HepG2 (cell line): ENCODE measurements around the gene SAP30. TPM values are rescaled to one million over a fixed set of nuclear protein-coding genes. Genes with fewer than 3 reads are reported as not detected.

Experiments
- AGO2 ChIP-seq: fragments of 200-400 bp; formaldehyde crosslinking; optimal IDR thresholded peaks from 2 replicates; pipeline ENCODE3; 2017; ENCODE audit warnings: mild to moderate bottlenecking, low read depth, low read length, moderate library complexity
- CAMTA2 ChIP-seq: sonication (generic); formaldehyde crosslinking; IDR thresholded peaks from 2 replicates; pipeline ENCODE4 v1.4.0; 2020; ENCODE audit warnings: mild to moderate bottlenecking, missing genetic modification reagents, borderline replicate concordance
- JARID2 ChIP-seq: sonication (generic); formaldehyde crosslinking; IDR thresholded peaks from 2 replicates; pipeline ENCODE4 v1.8.1; 2023; ENCODE audit warnings: missing genetic modification reagents, inconsistent platforms; ENCODE audit not compliant: insufficient replicate concordance
- KDM5A ChIP-seq: fragments of 200-600 bp; sonication (generic); IDR thresholded peaks from 2 replicates; pipeline ENCODE4 v1.7.0; 2018; ENCODE audit warnings: antibody characterized with exemption, mild to moderate bottlenecking, low read length, borderline replicate concordance
- PCBP1 ChIP-seq: fragments of 200-400 bp; formaldehyde crosslinking; IDR thresholded peaks from 2 replicates; pipeline ENCODE4 v1.6.1; 2017; ENCODE audit warnings: mild to moderate bottlenecking, low read depth, low read length, borderline replicate concordance
- RAD21 ChIP-seq: fragments of 450-650 bp; formaldehyde crosslinking; IDR thresholded peaks from 2 replicates; pipeline ENCODE4 v1.5.0; 2020; ENCODE audit warnings: mild to moderate bottlenecking
- RBAK ChIP-seq: sonication (generic); formaldehyde crosslinking; IDR thresholded peaks from 2 replicates; pipeline ENCODE4 v1.5.1; 2020; ENCODE audit warnings: mild to moderate bottlenecking, missing genetic modification reagents
- THYN1 ChIP-seq: sonication (generic); formaldehyde crosslinking; IDR thresholded peaks from 2 replicates; pipeline ENCODE4 v1.8.1; 2023; ENCODE audit warnings: low read depth, mild to moderate bottlenecking, moderate library complexity, missing genetic modification reagents, borderline replicate concordance
- YEATS2 ChIP-seq: sonication (generic); formaldehyde crosslinking; IDR thresholded peaks from 2 replicates; pipeline ENCODE4 v1.4.0; 2020; ENCODE audit warnings: missing genetic modification reagents, borderline replicate concordance
- ZMAT3 ChIP-seq: sonication (generic); formaldehyde crosslinking; conservative IDR thresholded peaks from 2 replicates; pipeline ENCODE4 v1.7.0; 2021; ENCODE audit warnings: missing genetic modification reagents
- ZNF567 ChIP-seq: sonication (generic); formaldehyde crosslinking; IDR thresholded peaks from 2 replicates; pipeline ENCODE4 v1.8.1; 2023; ENCODE audit warnings: mild to moderate bottlenecking, missing genetic modification reagents, borderline replicate concordance
- ZNF83 ChIP-seq: sonication (generic); formaldehyde crosslinking; IDR thresholded peaks from 2 replicates; pipeline ENCODE4 v1.4.0; 2020; ENCODE audit warnings: missing genetic modification reagents, mild to moderate bottlenecking, borderline replicate concordance
- polyA plus RNA-seq, 8 experiments: library from polyadenylated mRNA; depleted of rRNA in 3 of 8; stranded (reverse) in 7 of 8; unstranded in 1 of 8; fragments of >200 nt; fragmentation: Illumina TruSeq in 4 of 8; extraction: Trizol in 4 of 8; gene quantifications; 2 replicates each; pipeline versions ENCODE4 v1.2.1 to v1.2.3, GENCODE V29; 2011 to 2016; ENCODE audit warnings: low read depth in 4 of 8, missing spikeins in 1 of 8, mixed read lengths in 1 of 8; ENCODE audit not compliant: insufficient read depth in 1 of 8
- total RNA-seq, 5 experiments: library from RNA; depleted of rRNA; stranded (reverse); fragments of >200 nt; fragmentation: Illumina TruSeq; extraction: Trizol; gene quantifications; 2 replicates each; pipeline ENCODE4 v1.2.3, GENCODE V29; 2016; ENCODE audit warnings: low read depth in 1 of 5
- TF ChIP-seq, protein P1 (sequence below), 2 experiments: IDR thresholded peaks; 2 replicates each; pipeline ENCODE4 v1.6.1; 2011 to 2012; ENCODE audit warnings: low read length in 2 of 2, borderline replicate concordance in 1 of 2, low read depth in 1 of 2, mild to moderate bottlenecking in 1 of 2, moderate library complexity in 1 of 2
- TF ChIP-seq, protein P2 (sequence below): IDR thresholded peaks from 2 replicates; pipeline ENCODE4 v1.6.1; 2012; ENCODE audit warnings: inconsistent platforms
- TF ChIP-seq, protein P3 (sequence below): IDR thresholded peaks from 2 replicates; pipeline ENCODE4 v1.4.0; 2020; ENCODE audit warnings: mild to moderate bottlenecking, missing genetic modification reagents
- TF ChIP-seq, protein P4 (sequence below): sonication (generic); formaldehyde crosslinking; IDR thresholded peaks from 2 replicates; pipeline ENCODE4 v1.8.0; 2022; ENCODE audit warnings: low read depth, missing genetic modification reagents
- TF ChIP-seq, protein P5 (sequence below): sonication (generic); formaldehyde crosslinking; IDR thresholded peaks from 2 replicates; pipeline ENCODE4 v1.4.0; 2020; ENCODE audit warnings: mild to moderate bottlenecking, missing genetic modification reagents

SAP30 gene
- total and polyA plus RNA-seq, 2 of the 13 experiments (the other 11 are each of a cell fraction or from before 2014, with no cell fraction given), result 14.2 to 25.1 TPM

DNA sequence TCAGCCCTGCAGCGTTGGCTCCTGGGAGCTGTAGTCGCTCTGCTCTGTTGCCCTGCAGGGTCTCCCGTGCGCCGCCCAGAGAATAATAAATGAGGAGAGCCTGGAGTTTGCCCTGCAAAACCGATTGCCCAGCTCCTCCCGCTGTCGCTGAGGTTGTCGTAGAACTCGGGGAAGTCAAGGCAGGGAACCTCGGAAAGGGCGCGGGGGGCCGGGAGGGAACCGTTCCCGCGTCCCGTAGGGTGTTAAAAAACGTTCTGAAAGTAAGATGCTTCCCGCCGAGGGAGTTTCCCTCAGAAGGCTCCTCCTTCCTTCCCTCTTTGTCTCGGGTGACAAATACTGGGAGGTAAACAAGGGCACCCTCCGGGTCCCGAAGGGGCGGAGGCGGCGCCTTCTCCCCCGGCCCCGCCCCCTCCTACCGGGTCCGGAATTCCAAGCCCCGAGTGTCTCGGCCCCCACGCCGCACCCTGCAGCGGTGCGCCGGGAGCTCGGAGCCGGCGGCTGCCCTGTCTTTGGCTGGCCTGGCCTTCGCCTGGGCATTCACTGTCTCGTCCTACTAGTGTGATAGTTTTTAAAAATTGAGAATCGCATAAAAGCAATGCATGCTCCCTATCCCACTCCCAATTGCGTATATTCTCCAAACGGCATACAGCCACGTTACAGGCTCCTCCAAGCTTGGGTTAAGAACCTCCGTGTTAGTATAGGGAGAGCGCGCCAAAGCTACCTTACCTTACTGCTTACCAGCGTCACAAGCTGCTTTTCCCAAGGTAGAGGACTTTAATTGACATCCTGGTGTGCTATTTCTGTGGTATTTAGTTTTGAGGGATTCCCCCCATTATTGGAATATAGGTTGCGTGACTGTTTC is 35.6 kb upstream of the SAP30 start (continued):
- peak; percentile 59; the same call in 1 of the 2 replicates for TF ChIP-seq KDM5A
- no peak for TF ChIP-seq YEATS2
- TF ChIP-seq CAMTA2, result no peak
- TF ChIP-seq, protein P1, sequence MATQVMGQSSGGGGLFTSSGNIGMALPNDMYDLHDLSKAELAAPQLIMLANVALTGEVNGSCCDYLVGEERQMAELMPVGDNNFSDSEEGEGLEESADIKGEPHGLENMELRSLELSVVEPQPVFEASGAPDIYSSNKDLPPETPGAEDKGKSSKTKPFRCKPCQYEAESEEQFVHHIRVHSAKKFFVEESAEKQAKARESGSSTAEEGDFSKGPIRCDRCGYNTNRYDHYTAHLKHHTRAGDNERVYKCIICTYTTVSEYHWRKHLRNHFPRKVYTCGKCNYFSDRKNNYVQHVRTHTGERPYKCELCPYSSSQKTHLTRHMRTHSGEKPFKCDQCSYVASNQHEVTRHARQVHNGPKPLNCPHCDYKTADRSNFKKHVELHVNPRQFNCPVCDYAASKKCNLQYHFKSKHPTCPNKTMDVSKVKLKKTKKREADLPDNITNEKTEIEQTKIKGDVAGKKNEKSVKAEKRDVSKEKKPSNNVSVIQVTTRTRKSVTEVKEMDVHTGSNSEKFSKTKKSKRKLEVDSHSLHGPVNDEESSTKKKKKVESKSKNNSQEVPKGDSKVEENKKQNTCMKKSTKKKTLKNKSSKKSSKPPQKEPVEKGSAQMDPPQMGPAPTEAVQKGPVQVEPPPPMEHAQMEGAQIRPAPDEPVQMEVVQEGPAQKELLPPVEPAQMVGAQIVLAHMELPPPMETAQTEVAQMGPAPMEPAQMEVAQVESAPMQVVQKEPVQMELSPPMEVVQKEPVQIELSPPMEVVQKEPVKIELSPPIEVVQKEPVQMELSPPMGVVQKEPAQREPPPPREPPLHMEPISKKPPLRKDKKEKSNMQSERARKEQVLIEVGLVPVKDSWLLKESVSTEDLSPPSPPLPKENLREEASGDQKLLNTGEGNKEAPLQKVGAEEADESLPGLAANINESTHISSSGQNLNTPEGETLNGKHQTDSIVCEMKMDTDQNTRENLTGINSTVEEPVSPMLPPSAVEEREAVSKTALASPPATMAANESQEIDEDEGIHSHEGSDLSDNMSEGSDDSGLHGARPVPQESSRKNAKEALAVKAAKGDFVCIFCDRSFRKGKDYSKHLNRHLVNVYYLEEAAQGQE (IDR thresholded peaks at IDR 0.05; ENCODE audit: borderline replicate concordance in 1 of 2, low read depth in 1 of 2, low read length in 2 of 2), result peak in 1 of 2 experiments; percentile 8; a peak in 1 of 4 replicates
- no peak for TF ChIP-seq PCBP1
- TF ChIP-seq THYN1 (CRISPR knock-in tag), result no peak
- no peak; the same call in 1 of the 2 replicates for TF ChIP-seq RAD21
- TF ChIP-seq, protein P2, sequence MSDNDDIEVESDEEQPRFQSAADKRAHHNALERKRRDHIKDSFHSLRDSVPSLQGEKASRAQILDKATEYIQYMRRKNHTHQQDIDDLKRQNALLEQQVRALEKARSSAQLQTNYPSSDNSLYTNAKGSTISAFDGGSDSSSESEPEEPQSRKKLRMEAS, result 0 out of 2 replicates have a peak, but pooled peaks have one; percentile 12
- TF ChIP-seq ZMAT3 (CRISPR knock-in tag), result no peak
- TF ChIP-seq, protein P3, sequence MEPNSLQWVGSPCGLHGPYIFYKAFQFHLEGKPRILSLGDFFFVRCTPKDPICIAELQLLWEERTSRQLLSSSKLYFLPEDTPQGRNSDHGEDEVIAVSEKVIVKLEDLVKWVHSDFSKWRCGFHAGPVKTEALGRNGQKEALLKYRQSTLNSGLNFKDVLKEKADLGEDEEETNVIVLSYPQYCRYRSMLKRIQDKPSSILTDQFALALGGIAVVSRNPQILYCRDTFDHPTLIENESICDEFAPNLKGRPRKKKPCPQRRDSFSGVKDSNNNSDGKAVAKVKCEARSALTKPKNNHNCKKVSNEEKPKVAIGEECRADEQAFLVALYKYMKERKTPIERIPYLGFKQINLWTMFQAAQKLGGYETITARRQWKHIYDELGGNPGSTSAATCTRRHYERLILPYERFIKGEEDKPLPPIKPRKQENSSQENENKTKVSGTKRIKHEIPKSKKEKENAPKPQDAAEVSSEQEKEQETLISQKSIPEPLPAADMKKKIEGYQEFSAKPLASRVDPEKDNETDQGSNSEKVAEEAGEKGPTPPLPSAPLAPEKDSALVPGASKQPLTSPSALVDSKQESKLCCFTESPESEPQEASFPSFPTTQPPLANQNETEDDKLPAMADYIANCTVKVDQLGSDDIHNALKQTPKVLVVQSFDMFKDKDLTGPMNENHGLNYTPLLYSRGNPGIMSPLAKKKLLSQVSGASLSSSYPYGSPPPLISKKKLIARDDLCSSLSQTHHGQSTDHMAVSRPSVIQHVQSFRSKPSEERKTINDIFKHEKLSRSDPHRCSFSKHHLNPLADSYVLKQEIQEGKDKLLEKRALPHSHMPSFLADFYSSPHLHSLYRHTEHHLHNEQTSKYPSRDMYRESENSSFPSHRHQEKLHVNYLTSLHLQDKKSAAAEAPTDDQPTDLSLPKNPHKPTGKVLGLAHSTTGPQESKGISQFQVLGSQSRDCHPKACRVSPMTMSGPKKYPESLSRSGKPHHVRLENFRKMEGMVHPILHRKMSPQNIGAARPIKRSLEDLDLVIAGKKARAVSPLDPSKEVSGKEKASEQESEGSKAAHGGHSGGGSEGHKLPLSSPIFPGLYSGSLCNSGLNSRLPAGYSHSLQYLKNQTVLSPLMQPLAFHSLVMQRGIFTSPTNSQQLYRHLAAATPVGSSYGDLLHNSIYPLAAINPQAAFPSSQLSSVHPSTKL (CRISPR knock-in tag), result peak; percentile 38; the same call in 1 of the 2 replicates
- TF ChIP-seq RBAK (CRISPR knock-in tag), result no peak
- TF ChIP-seq, protein P4, sequence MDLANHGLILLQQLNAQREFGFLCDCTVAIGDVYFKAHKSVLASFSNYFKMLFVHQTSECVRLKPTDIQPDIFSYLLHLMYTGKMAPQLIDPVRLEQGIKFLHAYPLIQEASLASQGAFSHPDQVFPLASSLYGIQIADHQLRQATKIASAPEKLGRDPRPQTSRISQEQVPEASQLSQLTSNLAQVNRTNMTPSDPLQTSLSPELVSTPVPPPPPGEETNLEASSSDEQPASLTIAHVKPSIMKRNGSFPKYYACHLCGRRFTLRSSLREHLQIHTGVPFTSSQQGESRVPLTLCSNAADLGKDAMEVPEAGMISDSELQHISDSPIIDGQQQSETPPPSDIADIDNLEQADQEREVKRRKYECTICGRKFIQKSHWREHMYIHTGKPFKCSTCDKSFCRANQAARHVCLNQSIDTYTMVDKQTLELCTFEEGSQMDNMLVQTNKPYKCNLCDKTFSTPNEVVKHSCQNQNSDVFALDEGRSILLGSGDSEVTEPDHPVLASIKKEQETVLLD (CRISPR knock-in tag), result peak; percentile 5; the same call in 1 of the 2 replicates
- TF ChIP-seq ZNF567 (CRISPR knock-in tag), result no peak
- no peak for TF ChIP-seq ZNF83
- peak; percentile 76 for TF ChIP-seq AGO2
- TF ChIP-seq, protein P5, sequence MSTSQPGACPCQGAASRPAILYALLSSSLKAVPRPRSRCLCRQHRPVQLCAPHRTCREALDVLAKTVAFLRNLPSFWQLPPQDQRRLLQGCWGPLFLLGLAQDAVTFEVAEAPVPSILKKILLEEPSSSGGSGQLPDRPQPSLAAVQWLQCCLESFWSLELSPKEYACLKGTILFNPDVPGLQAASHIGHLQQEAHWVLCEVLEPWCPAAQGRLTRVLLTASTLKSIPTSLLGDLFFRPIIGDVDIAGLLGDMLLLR (CRISPR knock-in tag), result peak; percentile 57; the same call in 1 of the 2 replicates
- TF ChIP-seq JARID2 (CRISPR knock-in tag), result no peak
